ENCODE data around the gene COX7B2.

The COX7B2 gene

DNA sequence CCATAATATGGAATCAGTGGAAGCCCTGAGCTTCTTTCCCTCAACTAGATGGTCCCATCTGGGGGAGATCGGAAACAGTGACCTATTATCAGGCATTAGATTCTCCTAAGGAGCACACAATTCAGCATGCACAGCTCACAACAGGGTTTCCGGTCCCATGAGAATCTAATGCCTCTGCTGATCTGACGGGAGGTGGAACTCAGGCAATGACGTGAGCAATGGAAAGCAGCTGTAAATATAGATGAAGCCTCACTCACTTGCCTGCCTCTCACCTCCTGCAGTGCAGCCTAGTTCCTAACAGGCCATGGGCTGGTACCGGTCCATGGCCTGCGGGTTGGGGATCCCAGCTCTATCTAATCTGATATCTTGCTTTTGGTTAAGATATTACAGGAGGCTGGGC lies 88.9 kb downstream of the COX7B2 start:
- Histone ChIP-seq H2AFZ (ENCODE audit: low read depth, low read length, severe bottlenecking) (no peak overlapping the region), H3K27ac (ENCODE audit: low read depth, low read length) (no peak overlapping the region), H3K4me2 (ENCODE audit: low read depth, low read length, poor library complexity, severe bottlenecking) (no peak overlapping the region), H3F3A (ENCODE audit: insufficient read depth) (no peaks in the 10 kb centered on the region), H3K27me3 (ENCODE audit: low read length) (no peaks in the 10 kb centered on the region), H3K36me3 (ENCODE audit: low read length) (no peaks in the 10 kb centered on the region), H4K20me1 (ENCODE audit: low read depth, low read length) (no peaks in the 10 kb centered on the region), H3K9me3 (ENCODE audit: insufficient read depth, low read length) (no peaks in the 10 kb centered on the region; the same call in 1 of the 2 replicates), H3K79me2 (ENCODE audit: insufficient read depth, low read length) (no peaks in the 10 kb centered on the region), H3K4me3 (ENCODE audit: insufficient read depth, low read length, poor library complexity, severe bottlenecking) (no peak overlapping the region), H3K9ac (ENCODE audit: low read length) (no peak overlapping the region), H3K9me2 (replicated peaks; ENCODE audit: insufficient read depth, low read length) (no peaks in the 10 kb centered on the region)
- no peak for TF ChIP-seq EZH2phosphoT487 (conservative IDR thresholded peaks at IDR 0.05; ENCODE audit: low read length)
- TF ChIP-seq, protein P1, sequence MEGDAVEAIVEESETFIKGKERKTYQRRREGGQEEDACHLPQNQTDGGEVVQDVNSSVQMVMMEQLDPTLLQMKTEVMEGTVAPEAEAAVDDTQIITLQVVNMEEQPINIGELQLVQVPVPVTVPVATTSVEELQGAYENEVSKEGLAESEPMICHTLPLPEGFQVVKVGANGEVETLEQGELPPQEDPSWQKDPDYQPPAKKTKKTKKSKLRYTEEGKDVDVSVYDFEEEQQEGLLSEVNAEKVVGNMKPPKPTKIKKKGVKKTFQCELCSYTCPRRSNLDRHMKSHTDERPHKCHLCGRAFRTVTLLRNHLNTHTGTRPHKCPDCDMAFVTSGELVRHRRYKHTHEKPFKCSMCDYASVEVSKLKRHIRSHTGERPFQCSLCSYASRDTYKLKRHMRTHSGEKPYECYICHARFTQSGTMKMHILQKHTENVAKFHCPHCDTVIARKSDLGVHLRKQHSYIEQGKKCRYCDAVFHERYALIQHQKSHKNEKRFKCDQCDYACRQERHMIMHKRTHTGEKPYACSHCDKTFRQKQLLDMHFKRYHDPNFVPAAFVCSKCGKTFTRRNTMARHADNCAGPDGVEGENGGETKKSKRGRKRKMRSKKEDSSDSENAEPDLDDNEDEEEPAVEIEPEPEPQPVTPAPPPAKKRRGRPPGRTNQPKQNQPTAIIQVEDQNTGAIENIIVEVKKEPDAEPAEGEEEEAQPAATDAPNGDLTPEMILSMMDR (IDR thresholded peaks at IDR 0.05; ENCODE audit: insufficient read depth, low read length, poor library complexity, severe bottlenecking): no peak

DNA sequence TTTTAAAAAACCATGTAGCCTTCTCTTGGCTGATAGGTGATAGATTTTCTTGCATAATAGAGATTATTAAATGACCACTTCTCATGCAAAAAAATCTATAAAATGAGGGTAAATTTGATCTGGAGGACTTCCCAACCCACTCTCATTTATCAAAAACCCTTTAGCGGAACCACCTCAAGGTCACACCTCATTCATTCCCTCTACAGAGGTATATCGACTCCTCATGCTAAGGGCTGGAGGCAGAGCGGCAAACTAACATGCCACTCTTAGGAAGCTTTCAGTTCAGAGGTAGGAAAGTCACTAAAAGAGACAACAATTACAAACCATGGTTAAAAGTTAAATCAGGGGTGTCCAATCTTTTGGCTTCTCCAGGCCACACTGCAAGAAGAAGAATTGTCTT lies 90.0 kb downstream of the COX7B2 start:
- TF ChIP-seq, protein P1 (IDR thresholded peaks at IDR 0.05; ENCODE audit: insufficient read depth, low read length, poor library complexity, severe bottlenecking): no peak
- no peak for TF ChIP-seq EZH2phosphoT487 (conservative IDR thresholded peaks at IDR 0.05; ENCODE audit: low read length)
- Histone ChIP-seq H3K36me3 (ENCODE audit: low read length) (no peaks in the 10 kb centered on the region), H3K9ac (ENCODE audit: low read length) (no peak overlapping the region), H2AFZ (ENCODE audit: low read depth, low read length, severe bottlenecking) (no peak overlapping the region), H3K27ac (ENCODE audit: low read depth, low read length) (no peak overlapping the region), H4K20me1 (ENCODE audit: low read depth, low read length) (no peaks in the 10 kb centered on the region), H3F3A (ENCODE audit: insufficient read depth) (no peaks in the 10 kb centered on the region), H3K27me3 (ENCODE audit: low read length) (no peaks in the 10 kb centered on the region), H3K4me2 (ENCODE audit: low read depth, low read length, poor library complexity, severe bottlenecking) (no peak overlapping the region), H3K4me3 (ENCODE audit: insufficient read depth, low read length, poor library complexity, severe bottlenecking) (no peak overlapping the region), H3K9me2 (replicated peaks; ENCODE audit: insufficient read depth, low read length) (no peaks in the 10 kb centered on the region), H3K9me3 (ENCODE audit: insufficient read depth, low read length) (no peaks in the 10 kb centered on the region; the same call in 1 of the 2 replicates), H3K79me2 (ENCODE audit: insufficient read depth, low read length) (no peaks in the 10 kb centered on the region)

DNA sequence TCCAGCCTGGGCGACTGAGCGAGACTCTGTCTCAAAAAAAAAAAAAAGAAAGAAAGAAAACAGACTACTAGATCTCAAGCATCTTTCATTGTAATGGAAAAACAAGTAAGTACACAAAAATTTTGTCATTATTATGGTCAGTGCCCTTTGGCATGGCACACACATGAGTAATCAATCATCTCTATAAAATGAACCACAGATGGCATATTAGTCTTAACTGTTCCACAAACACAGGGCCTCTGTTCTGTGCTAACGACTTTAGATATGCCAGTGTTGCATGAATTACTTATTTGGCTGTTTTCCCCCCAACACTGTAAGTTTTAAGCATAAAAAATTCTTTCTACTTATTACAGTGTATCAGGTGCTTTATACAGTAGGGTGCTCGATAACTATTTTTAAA lies 90.4 kb downstream of the COX7B2 start:
- no peaks in the 10 kb centered on the region; the same call in 1 of the 2 replicates for H3K9me3 ChIP-seq (ENCODE audit: insufficient read depth, low read length)
- no peaks in the 10 kb centered on the region for H3K27me3 ChIP-seq (ENCODE audit: low read length)
- H3K36me3 ChIP-seq (ENCODE audit: low read length): no peaks in the 10 kb centered on the region
- TF ChIP-seq EZH2phosphoT487 (conservative IDR thresholded peaks at IDR 0.05; ENCODE audit: low read length): no peak
- TF ChIP-seq, protein P1 (IDR thresholded peaks at IDR 0.05; ENCODE audit: insufficient read depth, low read length, poor library complexity, severe bottlenecking): no peak
- no peaks in the 10 kb centered on the region for H4K20me1 ChIP-seq (ENCODE audit: low read depth, low read length)
- H3K9ac ChIP-seq (ENCODE audit: low read length): no peak overlapping the region
- H2AFZ ChIP-seq (ENCODE audit: low read depth, low read length, severe bottlenecking): no peak overlapping the region
- H3F3A ChIP-seq (ENCODE audit: insufficient read depth): no peaks in the 10 kb centered on the region
- H3K9me2 ChIP-seq (replicated peaks; ENCODE audit: insufficient read depth, low read length): no peaks in the 10 kb centered on the region
- no peak overlapping the region for H3K27ac ChIP-seq (ENCODE audit: low read depth, low read length)
- H3K4me2 ChIP-seq (ENCODE audit: low read depth, low read length, poor library complexity, severe bottlenecking): no peak overlapping the region
- H3K4me3 ChIP-seq (ENCODE audit: insufficient read depth, low read length, poor library complexity, severe bottlenecking): no peak overlapping the region
- no peaks in the 10 kb centered on the region for H3K79me2 ChIP-seq (ENCODE audit: insufficient read depth, low read length)

All from SU-DHL-6 (cell line).